Measurements from ENCODE around the gene ZNRF2. TPM values are rescaled to one million over a fixed set of nuclear protein-coding genes. Genes with fewer than 3 reads are reported as not detected.

Gene ZNRF2
- total and polyA plus RNA-seq, 7 donors = 14.4 to 33.8 (median 22.5) TPM

DNA sequence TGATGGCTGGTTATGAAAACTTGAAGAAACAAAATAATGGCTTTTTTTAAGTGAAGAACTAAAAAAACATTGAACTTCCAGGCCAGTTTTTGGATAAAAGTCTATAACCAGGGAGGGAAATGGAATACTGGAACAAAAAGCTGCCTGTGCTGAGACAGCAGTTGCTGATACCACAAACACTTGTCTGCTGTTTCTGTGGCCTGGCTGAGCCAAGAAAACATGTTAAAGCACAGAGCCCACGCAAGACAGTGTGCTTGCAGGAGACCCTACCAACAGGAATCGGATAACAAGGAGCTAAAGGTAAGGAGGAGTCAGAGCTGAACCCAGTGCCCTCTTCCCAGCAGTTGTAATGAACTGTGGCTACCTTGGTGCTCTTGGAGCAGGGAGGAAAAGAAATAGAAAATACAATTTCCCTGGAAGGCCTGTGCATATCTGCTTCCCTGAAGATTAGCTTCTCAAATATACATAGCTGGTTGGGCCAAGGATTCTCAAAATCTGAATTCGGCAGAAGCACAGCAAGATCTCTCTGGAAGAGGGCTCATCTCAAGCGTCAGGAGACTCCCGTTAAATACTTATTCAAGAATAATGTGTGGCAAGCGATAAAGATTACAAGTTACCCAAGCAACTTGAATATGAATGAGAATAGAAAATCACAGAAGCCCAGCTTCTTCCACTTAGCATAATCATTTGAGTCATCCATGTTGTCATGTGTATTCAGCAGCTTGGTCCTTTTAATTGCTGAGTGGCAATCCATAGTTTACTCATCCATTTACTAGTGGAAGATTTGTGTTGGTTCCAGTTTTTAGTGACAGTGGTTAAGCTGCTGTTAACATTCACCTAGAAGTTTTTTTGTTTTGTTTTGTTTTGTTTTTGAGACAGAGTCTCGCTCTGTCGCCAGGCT is 106.6 kb downstream of the ZNRF2 start:
- 95% methylated on average over 8 of the region's 8 CpGs for WGBS, 2 donors
- H3K27ac ChIP-seq = no peak overlapping the region
- TF ChIP-seq CTCF (IDR thresholded peaks at IDR 0.05) (no peak), POLR2A (IDR thresholded peaks at IDR 0.05) (no peak), EP300 (IDR thresholded peaks at IDR 0.05) (no peak), POLR2AphosphoS5 (IDR thresholded peaks at IDR 0.05) (no peak)

DNA sequence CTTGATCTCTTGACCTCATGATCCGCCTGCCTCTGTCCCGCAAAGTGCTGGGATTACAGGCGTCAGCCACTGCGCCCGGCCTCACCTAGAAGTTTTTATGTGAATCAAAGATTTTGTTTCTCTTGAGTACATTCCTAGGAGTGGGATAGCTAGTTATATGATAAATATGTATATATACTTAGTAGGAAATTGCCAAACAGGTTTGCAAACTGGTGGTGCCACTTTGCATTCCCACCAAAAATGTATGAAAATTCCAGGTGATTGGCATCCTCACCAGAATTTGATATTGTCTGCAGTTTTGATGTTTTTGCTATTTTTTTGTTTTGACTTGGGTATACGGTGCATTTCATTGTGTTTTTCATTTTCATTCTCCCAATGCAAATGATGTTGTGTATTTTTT is 107.4 kb downstream of the ZNRF2 start:
- H3K4me1 ChIP-seq = no peaks in the 10 kb centered on the region
- H3K27ac ChIP-seq = no peak overlapping the region
- intact Hi-C loops (cut with DNase I) = no loop called here
- TF ChIP-seq EP300 (IDR thresholded peaks at IDR 0.05) = no peak
- no peak for TF ChIP-seq POLR2AphosphoS5 (IDR thresholded peaks at IDR 0.05)
- no peak for TF ChIP-seq CTCF (IDR thresholded peaks at IDR 0.05)
- TF ChIP-seq POLR2A (IDR thresholded peaks at IDR 0.05) = no peak
- H3K4me3 ChIP-seq = no peak overlapping the region
- H3K9me3 ChIP-seq = no peaks in the 10 kb centered on the region
- DNase-seq = no peak
- H3K27me3 ChIP-seq = no peaks in the 10 kb centered on the region
- 96 to 97% methylated on average over 6 of the region's 6 CpGs for WGBS, 2 donors
- no peaks in the 10 kb centered on the region for H3K36me3 ChIP-seq

More for the DNA sequence above, 106.6 kb downstream of the ZNRF2 start:
- Histone ChIP-seq H3K4me1 (no peaks in the 10 kb centered on the region), H3K4me3 (no peak overlapping the region), H3K36me3 (no peaks in the 10 kb centered on the region), H3K9me3 (no peaks in the 10 kb centered on the region), H3K27me3 (no peaks in the 10 kb centered on the region)
- intact Hi-C loops (cut with DNase I) = no loop called here
- DNase-seq = no peak

GRCh38 chr7:30395676-30396075 is 111.3 kb downstream of the ZNRF2 start:
- Histone ChIP-seq H3K36me3 (no peaks in the 10 kb centered on the region), H3K27me3 (no peaks in the 10 kb centered on the region), H3K4me3 (no peak overlapping the region), H3K9me3 (no peaks in the 10 kb centered on the region), H3K4me1 (no peaks in the 10 kb centered on the region), H3K27ac (no peak overlapping the region)
- no peak for DNase-seq
- WGBS, 2 donors = 96 to 99% methylated on average over 4 of the region's 4 CpGs
- TF ChIP-seq POLR2AphosphoS5 (IDR thresholded peaks at IDR 0.05) = no peak
- no peak for TF ChIP-seq POLR2A (IDR thresholded peaks at IDR 0.05)
- no peak for TF ChIP-seq EP300 (IDR thresholded peaks at IDR 0.05)
- intact Hi-C loops (cut with DNase I) = no loop called here

DNA sequence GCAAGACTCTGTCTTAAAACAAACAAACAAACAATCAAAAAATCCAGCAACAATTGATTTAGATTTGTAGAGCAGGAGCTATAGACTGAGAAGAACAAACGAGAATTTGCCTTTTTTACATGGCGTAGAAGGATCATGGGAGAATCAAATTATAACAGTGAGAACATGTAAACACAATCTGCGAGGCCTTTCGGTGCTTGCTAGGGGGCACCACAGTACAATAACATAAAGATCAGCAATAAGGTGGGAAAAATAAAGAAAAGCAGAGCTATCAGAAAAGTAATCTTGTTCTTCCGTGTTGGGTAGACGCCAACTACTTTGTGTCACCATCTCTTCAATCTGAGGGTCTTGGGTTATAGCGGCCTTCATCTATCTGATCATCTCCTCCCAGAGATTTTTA is 112.0 kb downstream of the ZNRF2 start:
- DNase-seq = no peak
- no peaks in the 10 kb centered on the region for H3K9me3 ChIP-seq
- intact Hi-C loops (cut with DNase I) = no loop called here
- WGBS, 2 donors = 67 to 70% methylated on average over 7 of the region's 7 CpGs
- H3K4me1 ChIP-seq = no peaks in the 10 kb centered on the region
- TF ChIP-seq EP300 (IDR thresholded peaks at IDR 0.05) = no peak
- no peak for TF ChIP-seq POLR2AphosphoS5 (IDR thresholded peaks at IDR 0.05)
- no peak for TF ChIP-seq CTCF (IDR thresholded peaks at IDR 0.05)
- TF ChIP-seq POLR2A (IDR thresholded peaks at IDR 0.05) = no peak
- H3K4me3 ChIP-seq = no peak overlapping the region
- H3K36me3 ChIP-seq = no peaks in the 10 kb centered on the region
- no peak overlapping the region for H3K27ac ChIP-seq
- H3K27me3 ChIP-seq = no peaks in the 10 kb centered on the region

DNA sequence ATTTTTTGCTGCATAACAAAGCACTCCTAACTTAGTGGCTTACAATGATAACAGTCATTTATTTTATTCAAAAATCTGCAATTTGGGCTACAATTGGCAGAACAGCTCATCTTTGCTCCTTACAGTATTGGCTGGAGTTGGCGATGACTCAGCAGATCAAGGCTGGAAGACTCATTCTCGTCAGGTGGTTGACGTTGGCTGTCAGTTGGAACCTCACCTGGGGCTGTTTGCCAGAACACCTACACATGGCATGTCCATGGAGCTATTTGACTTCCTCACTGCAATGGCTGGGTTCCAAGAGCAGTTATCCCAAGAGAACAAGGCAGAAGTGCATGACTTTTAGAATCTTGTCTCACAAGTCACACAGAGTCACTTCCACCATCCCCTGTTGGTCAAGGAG is 119.1 kb downstream of the ZNRF2 start:
- Histone ChIP-seq H3K27ac (no peak overlapping the region), H3K4me3 (no peak overlapping the region), H3K4me1 (no peaks in the 10 kb centered on the region), H3K9me3 (no peaks in the 10 kb centered on the region), H3K36me3 (no peaks in the 10 kb centered on the region), H3K27me3 (no peaks in the 10 kb centered on the region)
- no peak for DNase-seq
- no peak for TF ChIP-seq CTCF (IDR thresholded peaks at IDR 0.05)
- TF ChIP-seq POLR2A (IDR thresholded peaks at IDR 0.05) = no peak
- TF ChIP-seq EP300 (IDR thresholded peaks at IDR 0.05) = no peak
- no peak for TF ChIP-seq POLR2AphosphoS5 (IDR thresholded peaks at IDR 0.05)
- intact Hi-C loops (cut with DNase I) = no loop called here
- WGBS, 2 donors = 44 to 84% methylated on average over 3 of the region's 3 CpGs
